GM19023 (cell line): Measurements from ENCODE around the gene SMOC2.

ENCODE experiments used
- ATAC-seq: cut with Tn5 transposase; IDR thresholded peaks from one replicate; pipeline ENCODE4 v1.9.1; 2021; ENCODE audit warnings: mild to moderate bottlenecking, moderate library complexity; ENCODE audit not compliant: unreplicated experiment

Gene SMOC2

GRCh38 chr6:168513766-168514165 is 72.8 kb downstream of the SMOC2 start:
- no peak for ATAC-seq

GRCh38 chr6:168514216-168514615 is 73.2 kb downstream of the SMOC2 start:
- ATAC-seq, result no peak

GRCh38 chr6:168515376-168515775 is 74.4 kb downstream of the SMOC2 start:
- ATAC-seq, result no peak

GRCh38 chr6:168516944-168517741 is 76.2 kb downstream of the SMOC2 start:
- no peak for ATAC-seq

GRCh38 chr6:168517742-168518347 is 76.9 kb downstream of the SMOC2 start:
- no peak for ATAC-seq

- ATAC-seq, result no peak
These were observed 77.4 kb downstream of the SMOC2 start for GRCh38 chr6:168518348-168518745.

GRCh38 chr6:168518867-168519266 is 77.9 kb downstream of the SMOC2 start:
- no peak for ATAC-seq

GRCh38 chr6:168520233-168520632 is 79.2 kb downstream of the SMOC2 start:
- ATAC-seq, result no peak

- no peak for ATAC-seq
These were observed 83.6 kb downstream of the SMOC2 start for GRCh38 chr6:168524571-168525001.

GRCh38 chr6:168525114-168525513 is 84.1 kb downstream of the SMOC2 start:
- no peak for ATAC-seq

GRCh38 chr6:168525926-168526630 is 85.1 kb downstream of the SMOC2 start:
- ATAC-seq, result no peak

- no peak for ATAC-seq
These were observed 85.9 kb downstream of the SMOC2 start for GRCh38 chr6:168526841-168527281.

GRCh38 chr6:168527451-168528210 is 86.6 kb downstream of the SMOC2 start:
- no peak for ATAC-seq

- no peak for ATAC-seq
These were observed 87.6 kb downstream of the SMOC2 start for GRCh38 chr6:168528474-168529095.

GRCh38 chr6:168529214-168529613 is 88.2 kb downstream of the SMOC2 start:
- ATAC-seq, result no peak

GRCh38 chr6:168530653-168531071 is 89.7 kb downstream of the SMOC2 start:
- no peak for ATAC-seq

- ATAC-seq, result no peak
These were observed 91.1 kb downstream of the SMOC2 start for GRCh38 chr6:168532070-168532469.

- ATAC-seq, result no peak
These were observed 92.4 kb downstream of the SMOC2 start for GRCh38 chr6:168533414-168533813.

- ATAC-seq, result no peak
These were observed 93.3 kb downstream of the SMOC2 start for GRCh38 chr6:168534265-168534664.

- ATAC-seq, result no peak
These were observed 94.7 kb downstream of the SMOC2 start for GRCh38 chr6:168535711-168536110.

- ATAC-seq, result no peak
These were observed 95.2 kb downstream of the SMOC2 start for GRCh38 chr6:168536196-168536595.
